ENCODE results near the gene MAN2B1. TPM values are rescaled to one million over a fixed set of nuclear protein-coding genes. Genes with fewer than 3 reads are reported as not detected.

The MAN2B1 gene
- 100 to 1,000 TPM in 2 of 4 donors, 10 to 100 TPM in 2; 61.0 to 186 (median 88.5) TPM for total RNA-seq

DNA sequence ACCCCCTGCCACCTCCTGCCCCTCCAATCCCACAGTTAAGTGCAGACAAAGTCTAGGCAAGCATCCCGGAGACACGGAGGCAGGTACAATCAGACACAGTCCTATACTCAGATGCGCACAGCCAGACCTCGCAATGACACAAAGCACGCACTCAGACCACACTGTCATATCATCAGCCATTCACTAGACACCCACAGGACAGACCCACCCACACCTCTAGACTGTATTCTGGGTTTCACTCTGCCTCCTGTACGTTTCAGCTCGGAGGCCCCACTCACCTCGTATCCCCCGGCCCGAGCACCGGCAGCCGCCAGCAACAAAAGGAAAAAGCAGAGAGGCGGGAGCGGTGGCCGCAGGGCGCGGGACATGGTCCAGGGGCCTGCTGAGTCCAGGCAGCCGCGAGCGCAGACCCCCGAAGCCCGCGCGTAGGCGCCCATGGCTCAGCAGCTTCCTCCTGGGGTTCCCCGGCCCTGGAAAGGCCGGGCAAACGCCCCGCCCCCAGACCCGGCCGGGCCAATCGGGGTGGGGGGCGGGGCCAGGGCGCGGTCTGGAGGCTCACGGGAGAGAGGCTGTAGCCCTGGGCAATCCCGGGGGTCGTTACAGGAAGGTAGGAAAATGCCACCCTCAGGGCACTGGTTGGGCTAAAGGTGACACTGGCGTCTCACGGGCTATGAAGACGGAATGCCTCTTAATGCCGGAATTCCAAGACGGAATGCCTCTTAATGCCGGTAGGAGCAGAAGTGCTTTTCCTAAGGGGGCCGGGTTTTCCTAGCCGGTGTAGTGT lies at the start of gene MAN2B1, which contains the start of gene WDR83:
Gene MAN2B1, minus strand, starts transcription at position 478 of the 784 bp plus-strand sequence. Its CDS starts 41 bp downstream, at position 437.
Gene WDR83, plus strand, starts transcription at position 543 of the 784 bp plus-strand sequence. CDS start 2,984 bp downstream, outside the sequence.
- TF ChIP-seq, protein P1, sequence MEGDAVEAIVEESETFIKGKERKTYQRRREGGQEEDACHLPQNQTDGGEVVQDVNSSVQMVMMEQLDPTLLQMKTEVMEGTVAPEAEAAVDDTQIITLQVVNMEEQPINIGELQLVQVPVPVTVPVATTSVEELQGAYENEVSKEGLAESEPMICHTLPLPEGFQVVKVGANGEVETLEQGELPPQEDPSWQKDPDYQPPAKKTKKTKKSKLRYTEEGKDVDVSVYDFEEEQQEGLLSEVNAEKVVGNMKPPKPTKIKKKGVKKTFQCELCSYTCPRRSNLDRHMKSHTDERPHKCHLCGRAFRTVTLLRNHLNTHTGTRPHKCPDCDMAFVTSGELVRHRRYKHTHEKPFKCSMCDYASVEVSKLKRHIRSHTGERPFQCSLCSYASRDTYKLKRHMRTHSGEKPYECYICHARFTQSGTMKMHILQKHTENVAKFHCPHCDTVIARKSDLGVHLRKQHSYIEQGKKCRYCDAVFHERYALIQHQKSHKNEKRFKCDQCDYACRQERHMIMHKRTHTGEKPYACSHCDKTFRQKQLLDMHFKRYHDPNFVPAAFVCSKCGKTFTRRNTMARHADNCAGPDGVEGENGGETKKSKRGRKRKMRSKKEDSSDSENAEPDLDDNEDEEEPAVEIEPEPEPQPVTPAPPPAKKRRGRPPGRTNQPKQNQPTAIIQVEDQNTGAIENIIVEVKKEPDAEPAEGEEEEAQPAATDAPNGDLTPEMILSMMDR (IDR thresholded peaks at IDR 0.05; ENCODE audit: low read depth), result no peak

DNA sequence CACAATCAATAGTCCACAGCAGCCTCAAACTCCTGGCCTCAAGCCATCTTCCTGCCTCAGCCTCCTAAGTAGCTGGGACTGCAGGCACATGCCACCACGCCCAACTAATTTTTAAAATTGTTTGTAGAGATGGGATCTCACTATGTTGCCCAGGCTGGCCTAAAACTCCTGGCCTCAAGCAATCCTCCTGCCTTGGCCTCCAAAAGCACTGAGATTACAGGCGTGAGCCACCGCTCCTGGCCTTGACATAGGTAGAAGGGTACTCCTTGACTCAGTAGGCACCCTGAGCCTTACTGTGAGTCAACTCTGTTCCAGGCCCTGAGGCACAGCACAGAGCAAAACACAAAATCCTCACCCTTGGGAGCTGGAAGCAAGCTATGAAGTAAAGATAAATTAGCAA lies 49.4 kb upstream of the MAN2B1 start:
- TF ChIP-seq, protein P1 (IDR thresholded peaks at IDR 0.05; ENCODE audit: low read depth), result no peak

DNA sequence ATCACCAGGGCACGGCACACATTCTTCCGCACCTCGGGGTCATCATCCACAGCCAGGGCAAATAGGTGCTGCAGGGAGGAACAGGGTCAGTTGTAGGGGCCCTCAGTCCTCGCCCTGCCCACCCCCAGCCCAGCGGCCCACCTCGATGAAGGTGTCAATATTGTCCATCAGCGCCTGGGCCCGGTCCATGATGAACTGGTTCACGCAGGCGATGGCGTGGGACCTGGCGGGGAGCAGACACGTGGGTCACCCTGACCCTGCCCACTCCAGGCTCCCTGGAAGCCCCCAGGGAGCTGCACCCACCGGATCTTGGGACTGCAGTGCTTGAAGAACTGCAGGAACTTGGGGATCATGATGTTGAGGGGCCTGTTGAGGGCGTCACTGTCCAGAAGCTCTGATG lies 48.6 kb upstream of the MAN2B1 start:
- TF ChIP-seq, protein P1 (IDR thresholded peaks at IDR 0.05; ENCODE audit: low read depth), result no peak

DNA sequence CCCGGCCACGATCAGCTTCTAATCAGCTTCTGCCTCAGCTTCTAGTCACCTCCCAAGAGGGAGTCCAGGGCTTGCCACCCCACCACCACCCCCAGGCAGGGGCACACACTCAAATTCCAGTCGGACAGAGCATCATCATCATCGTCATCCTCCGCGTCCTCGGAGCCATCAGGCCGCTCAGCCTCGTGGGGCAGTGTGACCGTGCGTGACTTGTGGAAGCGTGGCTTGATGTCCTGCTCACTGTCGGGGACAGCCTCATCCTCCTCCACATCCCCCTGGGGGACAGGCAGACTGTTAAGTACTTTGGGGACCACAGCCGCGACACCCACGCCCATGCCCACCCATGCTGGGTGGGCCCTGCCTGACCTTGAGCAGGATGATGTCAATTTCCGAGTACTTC lies 44.6 kb upstream of the MAN2B1 start:
- TF ChIP-seq, protein P1 (IDR thresholded peaks at IDR 0.05; ENCODE audit: low read depth), result no peak

DNA sequence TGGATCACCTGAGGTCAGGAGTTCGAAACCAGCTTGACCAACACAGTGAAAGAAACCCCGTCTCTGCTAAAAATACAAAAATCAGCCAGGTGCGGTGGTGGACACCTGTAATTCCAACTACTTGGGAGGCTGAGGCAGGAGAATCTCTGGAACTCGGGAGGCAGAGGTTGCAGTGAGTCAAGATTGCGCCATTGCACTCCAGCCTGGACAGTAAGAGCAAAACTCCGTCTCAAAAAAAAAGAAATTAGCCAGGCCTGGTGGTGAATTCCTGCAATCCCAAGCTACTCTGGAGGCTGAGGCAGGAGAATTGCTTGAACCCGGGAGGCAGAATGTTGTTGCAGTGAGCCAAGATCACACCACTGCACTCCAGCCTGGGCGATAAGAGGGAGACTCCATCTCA lies 42.1 kb upstream of the MAN2B1 start:
- TF ChIP-seq, protein P1 (IDR thresholded peaks at IDR 0.05; ENCODE audit: low read depth), result no peak

DNA sequence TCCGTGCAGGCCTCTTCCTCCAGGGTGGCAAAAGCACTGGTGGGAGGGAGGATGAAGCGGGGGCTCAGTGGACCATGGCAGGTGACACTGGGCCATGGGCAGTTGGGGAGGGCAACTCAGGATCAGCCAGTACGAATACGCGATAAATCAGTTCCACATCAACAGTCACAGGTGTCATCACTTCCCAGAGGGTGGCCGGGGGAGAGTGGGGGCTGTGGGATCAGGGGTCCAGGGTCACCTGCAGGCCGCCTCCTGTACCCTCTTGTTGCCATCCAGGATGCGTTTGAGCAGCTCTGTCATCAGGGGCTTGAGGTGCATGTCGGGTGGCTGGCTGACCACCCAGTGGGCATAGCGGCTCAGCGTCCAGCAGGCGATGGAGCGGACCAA lies 39.8 kb upstream of the MAN2B1 start:
- TF ChIP-seq, protein P1 (IDR thresholded peaks at IDR 0.05; ENCODE audit: low read depth), result no peak

DNA sequence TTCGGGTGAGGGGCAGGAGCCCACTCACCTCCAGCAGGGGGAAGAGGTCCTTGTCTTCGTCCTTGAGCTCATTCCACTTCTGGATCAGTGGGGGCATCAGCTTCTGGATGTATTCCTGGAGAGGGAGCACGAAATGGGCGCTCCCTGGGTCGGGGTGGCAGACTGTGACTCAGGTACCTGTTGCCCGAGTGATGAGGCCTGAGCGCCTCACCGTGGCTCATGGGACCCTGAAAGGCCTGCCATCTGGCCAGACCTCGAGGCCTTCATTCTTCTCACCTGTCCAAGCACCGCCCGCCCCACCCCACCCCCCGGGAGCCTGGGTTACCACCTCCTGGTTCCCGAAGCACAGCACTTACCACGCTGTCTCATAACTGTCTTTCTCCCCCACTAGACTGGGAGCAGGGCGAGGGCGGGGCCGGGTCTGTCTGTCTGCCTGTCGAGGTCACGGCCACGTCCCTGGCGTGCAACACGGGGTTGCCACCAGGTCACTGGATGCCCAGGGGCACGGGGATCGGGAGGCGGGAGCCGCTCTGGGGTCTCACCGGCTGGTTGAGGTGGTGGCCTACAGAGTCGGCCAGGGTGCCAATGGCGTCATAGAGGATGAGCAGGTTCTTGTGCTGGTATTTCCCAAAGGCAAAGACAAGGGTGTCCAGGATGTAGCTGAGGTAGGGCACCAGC lies 39.3 kb upstream of the MAN2B1 start:
- TF ChIP-seq, protein P1 (IDR thresholded peaks at IDR 0.05; ENCODE audit: low read depth), result no peak

Data from subcutaneous adipose tissue (tissue), 4 donors.